Neutrophil (primary cell): ENCODE results near the gene EDDM13.

Experiments used
- H3K27ac ChIP-seq: fragments of 200-600 bp; sonication (generic); 2 replicates; pipeline ENCODE4 v1.5.1; 2016; ENCODE audit warnings: mild to moderate bottlenecking, moderate library complexity
- H3K27me3 ChIP-seq: fragments of 200-600 bp; sonication (generic); 2 replicates; pipeline ENCODE4 v1.6.0; 2016; ENCODE audit warnings: mild to moderate bottlenecking
- H3K36me3 ChIP-seq: fragments of 200-600 bp; sonication (generic); 2 replicates; pipeline ENCODE4 v1.5.1; 2017
- H3K4me1 ChIP-seq, 2 experiments: fragments of 200-600 bp in 1 of 2; sonication (generic) in 1 of 2; 1 replicate in 1 of 2; 2 replicates in 1 of 2; pipeline versions ENCODE4 v1.5.1 to v1.6.1; 2013 to 2016; ENCODE audit warnings: low read depth in 1 of 2, low read length in 1 of 2, mild to moderate bottlenecking in 1 of 2, moderate library complexity in 1 of 2; ENCODE audit not compliant: control insufficient read depth in 1 of 2, insufficient read depth in 1 of 2
- H3K4me3 ChIP-seq, 2 experiments: fragments of 200-600 bp in 1 of 2; sonication (generic) in 1 of 2; 1 replicate in 1 of 2; 2 replicates in 1 of 2; pipeline ENCODE4 v1.5.1; 2013 to 2016; ENCODE audit warnings: low read depth in 1 of 2, low read length in 1 of 2, mild to moderate bottlenecking in 1 of 2, moderate library complexity in 1 of 2
- H3K9me3 ChIP-seq: fragments of 200-600 bp; sonication (generic); 2 replicates; pipeline ENCODE4 v1.5.1; 2016
- CTCF ChIP-seq: fragments of 200-600 bp; sonication (generic); IDR thresholded peaks from 2 replicates; pipeline ENCODE4 v1.5.1; 2016; ENCODE audit warnings: antibody characterized with exemption

The EDDM13 gene

GRCh38 chr19:56356944-56357343 lies 84.4 kb downstream of the EDDM13 start:
- Histone ChIP-seq H3K27ac (no peak overlapping the region), H3K9me3 (no peaks in the 10 kb centered on the region), H3K36me3 (no peaks in the 10 kb centered on the region), H3K27me3 (no peaks in the 10 kb centered on the region), H3K4me1 (no peaks in the 10 kb centered on the region), H3K4me3 (no peak overlapping the region)
- TF ChIP-seq CTCF = no peak
